ENCODE data around the gene LRRC38.

Gene LRRC38

GRCh38 chr1:13492711-13493110, 21.1 kb downstream of the LRRC38 start:
- H3K79me2 ChIP-seq (ENCODE audit: insufficient read depth, low read length): no peaks in the 10 kb centered on the region
- H2AFZ ChIP-seq (ENCODE audit: low read depth, low read length, severe bottlenecking): no peak overlapping the region
- H3K4me3 ChIP-seq (ENCODE audit: insufficient read depth, low read length, poor library complexity, severe bottlenecking): no peak overlapping the region
- H3K9ac ChIP-seq (ENCODE audit: low read length): no peak overlapping the region
- H3K27ac ChIP-seq (ENCODE audit: low read depth, low read length): no peak overlapping the region
- no peaks in the 10 kb centered on the region for H3K9me2 ChIP-seq (replicated peaks; ENCODE audit: insufficient read depth, low read length)
- H3F3A ChIP-seq (ENCODE audit: insufficient read depth): no peaks in the 10 kb centered on the region
- H3K36me3 ChIP-seq (ENCODE audit: low read length): no peaks in the 10 kb centered on the region
- H3K27me3 ChIP-seq (ENCODE audit: low read length): no peaks in the 10 kb centered on the region
- TF ChIP-seq EZH2phosphoT487 (conservative IDR thresholded peaks at IDR 0.05; ENCODE audit: low read length): no peak
- TF ChIP-seq CTCF (IDR thresholded peaks at IDR 0.05; ENCODE audit: insufficient read depth, low read length, poor library complexity, severe bottlenecking): no peak
- no peaks in the 10 kb centered on the region for H4K20me1 ChIP-seq (ENCODE audit: low read depth, low read length)
- no peak overlapping the region for H3K4me2 ChIP-seq (ENCODE audit: low read depth, low read length, poor library complexity, severe bottlenecking)
- H3K9me3 ChIP-seq (ENCODE audit: insufficient read depth, low read length): no peaks in the 10 kb centered on the region

GRCh38 chr1:13487957-13488356, 25.8 kb downstream of the LRRC38 start:
- no peak overlapping the region for H3K27ac ChIP-seq (ENCODE audit: low read depth, low read length)
- TF ChIP-seq CTCF (IDR thresholded peaks at IDR 0.05; ENCODE audit: insufficient read depth, low read length, poor library complexity, severe bottlenecking) (no peak), EZH2phosphoT487 (conservative IDR thresholded peaks at IDR 0.05; ENCODE audit: low read length) (no peak)

DNA sequence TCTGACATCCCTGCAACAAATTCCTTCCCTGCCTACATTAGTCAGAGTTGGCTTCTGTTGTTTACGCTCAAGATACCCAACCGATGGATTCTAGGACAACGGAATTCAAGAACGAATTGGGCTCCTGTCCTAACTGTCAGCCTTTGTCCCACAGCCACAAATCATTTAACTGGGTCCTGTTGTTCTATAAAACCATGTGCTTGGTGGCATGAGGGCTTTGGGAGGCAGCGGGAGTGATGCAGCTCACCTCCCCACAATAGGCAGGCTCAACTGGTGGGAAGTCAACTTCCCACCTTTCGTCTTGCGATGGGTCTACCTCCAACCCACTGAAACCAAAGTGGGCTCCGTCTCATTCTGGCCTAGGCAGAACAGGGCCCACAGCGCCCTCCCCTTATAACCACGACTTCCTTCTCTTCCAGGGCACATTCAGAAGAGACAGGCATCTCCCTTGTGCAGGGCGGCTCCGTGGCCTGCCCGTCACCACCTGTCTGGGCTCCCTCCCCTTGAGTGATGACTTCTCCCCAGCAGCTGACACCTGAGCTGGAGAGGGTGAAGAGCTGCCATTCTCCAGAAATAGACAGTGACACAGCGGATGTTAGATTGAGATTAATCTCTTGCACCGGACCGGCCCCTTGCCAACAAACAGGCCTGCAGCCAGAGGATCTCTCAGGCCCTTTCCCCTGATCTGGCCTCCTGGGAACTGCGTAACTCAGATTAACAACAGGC, 26.5 kb downstream of the LRRC38 start:
- Histone ChIP-seq H3K9me3 (ENCODE audit: insufficient read depth, low read length) (no peaks in the 10 kb centered on the region), H4K20me1 (ENCODE audit: low read depth, low read length) (no peaks in the 10 kb centered on the region), H2AFZ (ENCODE audit: low read depth, low read length, severe bottlenecking) (no peak overlapping the region), H3K4me2 (ENCODE audit: low read depth, low read length, poor library complexity, severe bottlenecking) (no peak overlapping the region), H3K79me2 (ENCODE audit: insufficient read depth, low read length) (no peaks in the 10 kb centered on the region), H3K27ac (ENCODE audit: low read depth, low read length) (no peak overlapping the region), H3K9ac (ENCODE audit: low read length) (no peak overlapping the region), H3F3A (ENCODE audit: insufficient read depth) (no peaks in the 10 kb centered on the region), H3K9me2 (replicated peaks; ENCODE audit: insufficient read depth, low read length) (no peaks in the 10 kb centered on the region), H3K27me3 (ENCODE audit: low read length) (no peaks in the 10 kb centered on the region), H3K4me3 (ENCODE audit: insufficient read depth, low read length, poor library complexity, severe bottlenecking) (no peak overlapping the region), H3K36me3 (ENCODE audit: low read length) (no peaks in the 10 kb centered on the region)
- TF ChIP-seq EZH2phosphoT487 (conservative IDR thresholded peaks at IDR 0.05; ENCODE audit: low read length) (no peak), CTCF (IDR thresholded peaks at IDR 0.05; ENCODE audit: insufficient read depth, low read length, poor library complexity, severe bottlenecking) (no peak)

More at GRCh38 chr1:13487957-13488356, 25.8 kb downstream of the LRRC38 start:
- H3K79me2 ChIP-seq (ENCODE audit: insufficient read depth, low read length): no peaks in the 10 kb centered on the region
- H3K4me3 ChIP-seq (ENCODE audit: insufficient read depth, low read length, poor library complexity, severe bottlenecking): no peak overlapping the region
- H2AFZ ChIP-seq (ENCODE audit: low read depth, low read length, severe bottlenecking): no peak overlapping the region
- no peaks in the 10 kb centered on the region for H3K27me3 ChIP-seq (ENCODE audit: low read length)
- no peaks in the 10 kb centered on the region for H3F3A ChIP-seq (ENCODE audit: insufficient read depth)
- H3K36me3 ChIP-seq (ENCODE audit: low read length): no peaks in the 10 kb centered on the region
- H3K4me2 ChIP-seq (ENCODE audit: low read depth, low read length, poor library complexity, severe bottlenecking): no peak overlapping the region
- no peaks in the 10 kb centered on the region for H3K9me3 ChIP-seq (ENCODE audit: insufficient read depth, low read length)
- no peaks in the 10 kb centered on the region for H3K9me2 ChIP-seq (replicated peaks; ENCODE audit: insufficient read depth, low read length)
- no peak overlapping the region for H3K9ac ChIP-seq (ENCODE audit: low read length)
- no peaks in the 10 kb centered on the region for H4K20me1 ChIP-seq (ENCODE audit: low read depth, low read length)

Measured in SU-DHL-6 (cell line).